T follicular helper cell (primary cell): Measurements from ENCODE around the gene RNGTT.
"Not testable (repeated sequence)": the region's sequence is repeated elsewhere in the genome, so short reads cannot be mapped to it uniquely, and the experiment has no call there.

Experiments
- DNase-seq: peaks from one replicate; pipeline ENCODE4 v3.0.0-alpha.2; 2020; ENCODE audit warnings: low read depth

Gene RNGTT

GRCh38 chr6:88910922-88911778 is 52.3 kb downstream of the RNGTT start:
- DNase-seq = no peak

GRCh38 chr6:88908598-88909548 is 54.5 kb downstream of the RNGTT start:
- DNase-seq = no peak

- DNase-seq = not testable (repeated sequence)
These were observed 56.3 kb downstream of the RNGTT start for GRCh38 chr6:88907148-88907547.

DNA sequence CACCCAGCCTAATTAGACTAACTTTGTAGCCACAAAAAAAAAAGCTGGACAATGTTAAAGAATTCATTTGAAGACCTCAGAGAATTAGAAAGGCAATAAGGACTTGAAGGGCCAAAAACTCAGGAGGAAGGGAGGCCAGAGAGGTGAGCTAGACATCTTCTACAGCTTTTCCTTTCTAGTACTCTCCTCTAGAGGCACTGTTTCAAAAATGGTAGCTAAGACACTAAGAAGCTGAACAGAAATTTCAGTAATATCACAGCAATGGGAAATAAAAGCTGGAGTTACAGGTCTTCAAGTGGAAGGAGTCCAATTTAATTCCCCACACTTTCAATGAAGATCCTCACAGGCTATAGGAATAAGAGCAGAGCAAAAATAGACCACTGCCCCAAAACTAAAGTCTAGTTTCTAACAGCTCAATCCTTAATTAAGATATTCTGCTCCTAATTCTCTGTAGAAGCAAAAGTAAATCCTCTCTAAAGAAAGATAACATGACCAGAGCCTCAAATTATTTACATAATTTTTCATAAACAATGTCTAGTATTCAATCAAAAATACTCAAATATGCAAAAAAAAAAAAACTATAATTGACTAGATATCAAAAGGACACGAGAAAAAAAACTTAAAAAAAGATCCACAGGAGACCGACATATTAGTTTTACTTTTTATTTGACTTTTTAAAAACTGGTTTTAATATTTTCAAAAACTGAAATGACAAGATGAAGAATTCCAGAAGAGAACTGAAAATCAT is 63.7 kb downstream of the RNGTT start:
- DNase-seq = no peak

- no peak for DNase-seq
These were observed 67.5 kb downstream of the RNGTT start for GRCh38 chr6:88895911-88896310.

DNA sequence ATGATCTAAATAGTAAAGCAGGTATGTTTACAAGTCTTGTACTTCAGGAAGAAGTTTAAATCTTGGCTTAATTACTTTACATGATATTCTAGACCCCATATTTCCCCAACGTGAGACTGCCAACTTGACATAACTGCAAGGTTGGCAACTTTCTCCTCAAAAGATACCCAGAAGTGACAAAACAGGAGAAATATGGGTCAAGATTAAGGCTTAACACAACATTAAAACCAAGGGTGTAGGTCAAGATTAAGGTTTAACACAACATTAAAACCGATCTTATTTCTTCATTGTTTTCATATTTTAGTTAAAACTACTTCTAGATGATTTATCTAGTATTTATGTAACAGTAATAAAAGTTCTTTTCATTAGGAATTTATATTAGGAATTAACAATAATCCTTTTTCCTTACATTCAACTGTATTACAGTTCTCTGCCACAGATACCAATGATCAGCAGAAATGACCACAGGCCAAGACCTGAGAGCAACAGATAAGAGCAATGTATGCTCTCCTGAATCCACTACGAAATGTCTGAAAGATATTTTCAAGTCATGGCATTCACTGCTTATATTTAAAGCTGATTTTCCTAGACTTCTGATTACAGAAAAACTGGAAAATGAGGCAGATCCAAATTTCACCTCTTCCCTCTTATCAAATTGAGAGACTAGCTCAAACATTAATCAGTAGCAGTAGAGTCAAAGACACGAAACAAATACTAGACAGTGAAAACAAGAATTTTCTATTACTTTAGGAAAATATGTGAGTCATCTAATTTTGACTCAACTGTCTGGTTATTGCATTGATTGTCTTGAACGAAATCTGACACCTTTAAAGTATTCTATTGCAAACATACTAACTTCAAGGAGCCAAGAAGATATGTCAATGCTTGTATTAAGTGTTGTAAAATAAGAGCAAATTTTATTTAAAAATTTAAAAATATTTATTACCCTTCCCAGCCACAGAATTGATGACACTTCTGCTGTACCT is 72.3 kb downstream of the RNGTT start:
- DNase-seq = no peak

DNA sequence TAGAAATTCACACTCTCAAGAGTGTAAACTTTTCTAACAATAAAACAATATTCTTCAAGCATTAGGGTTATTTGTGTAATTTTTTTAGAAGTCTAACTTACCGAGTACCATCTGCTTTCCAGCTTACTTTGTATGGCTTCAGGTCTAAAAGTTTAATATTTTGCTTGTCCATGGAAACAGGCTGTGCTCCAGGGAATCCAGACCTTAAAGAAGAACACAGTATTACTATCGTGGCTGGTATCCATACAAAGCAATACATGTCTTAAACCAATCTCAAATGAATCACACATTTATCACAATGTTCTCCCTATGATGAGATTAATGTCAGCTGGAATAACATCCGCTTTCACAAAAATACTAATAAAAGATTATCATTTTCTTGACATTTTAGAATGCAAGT is 73.0 kb downstream of the RNGTT start:
- DNase-seq = no peak

- DNase-seq = no peak
These were observed 79.1 kb downstream of the RNGTT start for GRCh38 chr6:88884361-88884760.

GRCh38 chr6:88882536-88882935 is 80.9 kb downstream of the RNGTT start:
- DNase-seq = no peak

DNA sequence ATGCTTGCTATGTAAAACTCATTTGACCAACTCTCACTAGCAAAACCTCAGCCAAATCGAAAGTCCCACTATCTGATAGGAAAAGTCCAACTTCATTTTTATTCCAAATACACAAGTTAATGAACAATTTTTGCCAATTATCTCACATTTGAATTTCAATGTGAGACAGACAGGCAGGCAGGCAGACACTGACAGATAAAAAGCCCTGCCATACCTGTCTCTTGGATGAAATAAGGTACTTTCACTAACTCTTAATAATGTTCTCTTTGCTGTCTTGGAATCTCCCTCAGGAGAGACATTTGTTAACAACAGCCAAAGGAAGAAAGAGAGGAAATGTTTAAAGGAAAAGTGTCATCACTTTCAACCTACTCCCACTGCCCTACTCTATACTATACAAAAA is 82.0 kb downstream of the RNGTT start:
- DNase-seq = no peak

- no peak for DNase-seq
These were observed 83.4 kb downstream of the RNGTT start for GRCh38 chr6:88880021-88880420.

DNA sequence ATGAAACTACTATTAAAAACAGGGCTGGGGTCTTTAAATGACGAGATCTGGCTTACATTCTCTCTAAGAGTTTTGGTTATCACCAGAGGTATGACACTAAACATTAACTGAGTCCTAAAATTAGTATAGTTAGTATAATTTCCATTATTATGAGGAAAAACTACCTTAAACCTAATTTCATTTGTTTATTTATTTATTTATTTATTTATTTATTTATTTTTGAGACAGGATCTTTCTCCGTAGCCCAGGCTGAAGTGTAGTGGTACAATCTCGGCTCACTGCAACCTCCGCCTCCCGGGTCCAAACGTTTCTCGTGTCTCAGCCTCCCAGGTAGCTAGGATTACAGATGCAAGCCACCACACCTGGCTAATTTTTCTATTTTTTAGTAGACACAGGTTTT is 85.5 kb downstream of the RNGTT start:
- DNase-seq = no peak

DNA sequence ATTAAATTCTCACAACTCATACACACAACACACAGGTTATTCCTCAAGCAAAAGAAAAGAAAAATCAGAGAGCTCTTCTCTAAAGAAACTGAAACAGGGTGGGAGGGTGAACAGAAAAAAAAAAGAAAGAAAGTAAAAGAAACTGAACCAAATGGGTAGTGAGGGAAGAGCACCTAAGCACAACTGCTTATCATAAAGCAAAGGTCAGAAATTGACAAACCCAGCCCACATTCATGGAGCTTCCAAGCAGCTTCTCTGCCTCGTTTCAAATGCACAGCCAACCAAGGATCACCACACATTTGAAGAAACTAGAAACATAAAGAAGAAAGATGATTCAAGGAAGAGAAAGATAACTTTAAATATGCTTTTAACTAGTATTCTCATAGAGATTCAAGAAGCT is 90.5 kb downstream of the RNGTT start:
- no peak for DNase-seq

- no peak for DNase-seq
These were observed 91.9 kb downstream of the RNGTT start for GRCh38 chr6:88871498-88871897.

- peak; percentile 27 for DNase-seq
These were observed 92.6 kb downstream of the RNGTT start for GRCh38 chr6:88870717-88871330.

- DNase-seq = no peak
These were observed 94.0 kb downstream of the RNGTT start for GRCh38 chr6:88869263-88870020.

- no peak for DNase-seq
These were observed 95.3 kb downstream of the RNGTT start for GRCh38 chr6:88867841-88868731.

GRCh38 chr6:88866856-88867255 is 96.6 kb downstream of the RNGTT start:
- no peak for DNase-seq

DNA sequence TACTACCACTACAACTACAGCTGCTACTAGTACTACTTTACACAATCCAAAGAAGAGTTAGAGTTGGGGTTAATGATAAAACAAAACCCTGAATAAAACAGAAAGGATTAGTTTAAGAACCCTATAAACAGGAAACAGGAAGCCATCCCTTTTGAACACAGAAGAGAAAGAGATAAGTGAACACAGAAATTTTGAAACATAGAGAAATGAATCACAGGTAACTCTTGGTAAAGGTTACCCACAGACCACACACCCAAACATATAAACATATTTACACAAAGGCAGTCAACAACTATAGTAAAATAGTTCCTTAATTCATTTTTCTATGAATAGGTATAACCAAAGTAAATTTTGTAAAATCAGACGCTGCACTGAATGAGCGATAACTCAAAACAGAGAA is 98.1 kb downstream of the RNGTT start:
- no peak for DNase-seq
